Central memory CD8-positive, alpha-beta T cell (primary cell): ENCODE results near the gene MAP3K4.

Experiments
- ATAC-seq: fragments of 150-1000 bp; cut with Tn5 transposase; replicated peaks from 2 replicates; pipeline ENCODE4 v1.10.0; 2022; ENCODE audit warnings: mild to moderate bottlenecking, moderate FRiP score, moderate number of reproducible peaks; ENCODE audit not compliant: poor library complexity, severe bottlenecking; ENCODE audit errors: extremely low read depth
- DNase-seq, 2 donors: peaks; one replicate each; pipeline ENCODE4 v3.0.0; 2021; ENCODE audit warnings: low spot score in 2 of 2
- H3K27ac Mint-ChIP-seq: one replicate; pipeline ENCODE4 v1.8.0; 2022; ENCODE audit warnings: low read depth, mild to moderate bottlenecking, moderate library complexity, mixed read lengths
- H3K27me3 Mint-ChIP-seq: one replicate; pipeline ENCODE4 v1.8.0; 2022; ENCODE audit warnings: mixed read lengths
- H3K36me3 Mint-ChIP-seq: one replicate; pipeline ENCODE4 v1.8.0; 2022; ENCODE audit warnings: mild to moderate bottlenecking, moderate library complexity, mixed read lengths; ENCODE audit not compliant: insufficient read depth
- H3K4me1 Mint-ChIP-seq: one replicate; pipeline ENCODE4 v1.8.0; 2022; ENCODE audit warnings: mixed read lengths
- H3K4me3 Mint-ChIP-seq: one replicate; pipeline ENCODE4 v1.8.0; 2022; ENCODE audit warnings: mild to moderate bottlenecking, moderate library complexity, mixed read lengths
- H3K9me3 Mint-ChIP-seq: one replicate; pipeline ENCODE4 v1.8.0; 2022; ENCODE audit warnings: mixed read lengths

MAP3K4 gene

GRCh38 chr6:161161121-161161520 lies 169.6 kb downstream of the MAP3K4 start:
- H3K27me3 Mint-ChIP-seq: no peaks in the 10 kb centered on the region
- peaks cover 6% of the 10 kb centered on the region for H3K36me3 Mint-ChIP-seq
- H3K4me1 Mint-ChIP-seq: peaks cover 4% of the 10 kb centered on the region
- no peak overlapping the region for H3K27ac Mint-ChIP-seq
- H3K9me3 Mint-ChIP-seq: peaks cover 7% of the 10 kb centered on the region
- DNase-seq: no peak
- H3K4me3 Mint-ChIP-seq: no peak overlapping the region
- no peak for ATAC-seq

GRCh38 chr6:161161889-161162624 lies 170.5 kb downstream of the MAP3K4 start:
- H3K9me3 Mint-ChIP-seq: peaks cover 7% of the 10 kb centered on the region
- no peak overlapping the region for H3K4me3 Mint-ChIP-seq
- no peaks in the 10 kb centered on the region for H3K27me3 Mint-ChIP-seq
- no peak for ATAC-seq
- peaks cover 6% of the 10 kb centered on the region for H3K36me3 Mint-ChIP-seq
- H3K4me1 Mint-ChIP-seq: peaks cover 4% of the 10 kb centered on the region
- DNase-seq: no peak
- no peak overlapping the region for H3K27ac Mint-ChIP-seq

GRCh38 chr6:161162722-161163121 lies 171.2 kb downstream of the MAP3K4 start:
- peaks cover 6% of the 10 kb centered on the region for H3K36me3 Mint-ChIP-seq
- peaks cover 7% of the 10 kb centered on the region for H3K9me3 Mint-ChIP-seq

GRCh38 chr6:161163466-161164181 lies 172.1 kb downstream of the MAP3K4 start:
- DNase-seq (no peak), ATAC-seq (no peak)
- no peak overlapping the region for H3K4me3 Mint-ChIP-seq
- H3K27ac Mint-ChIP-seq: no peak overlapping the region
- H3K9me3 Mint-ChIP-seq: no peaks in the 10 kb centered on the region
- H3K36me3 Mint-ChIP-seq: peaks cover 6% of the 10 kb centered on the region
- no peaks in the 10 kb centered on the region for H3K27me3 Mint-ChIP-seq
- H3K4me1 Mint-ChIP-seq: peaks cover 4% of the 10 kb centered on the region

More at GRCh38 chr6:161162722-161163121, 171.2 kb downstream of the MAP3K4 start:
- H3K27ac Mint-ChIP-seq: no peak overlapping the region
- H3K4me1 Mint-ChIP-seq: peaks cover 4% of the 10 kb centered on the region
- DNase-seq (no peak), ATAC-seq (no peak)
- H3K27me3 Mint-ChIP-seq: no peaks in the 10 kb centered on the region
- no peak overlapping the region for H3K4me3 Mint-ChIP-seq

- Mint-ChIP-seq H3K36me3 (peaks cover 6% of the 10 kb centered on the region), H3K4me3 (no peak overlapping the region), H3K27me3 (no peaks in the 10 kb centered on the region), H3K27ac (no peak overlapping the region), H3K4me1 (peaks cover 9% of the 10 kb centered on the region), H3K9me3 (no peaks in the 10 kb centered on the region)
- no peak for DNase-seq
- ATAC-seq: no peak
These were observed 172.6 kb downstream of the MAP3K4 start for GRCh38 chr6:161164182-161164625.

- no peak for ATAC-seq
- peaks cover 3% of the 10 kb centered on the region for H3K36me3 Mint-ChIP-seq
- peaks cover 21% of the 10 kb centered on the region for H3K4me1 Mint-ChIP-seq
- no peak for DNase-seq
- H3K9me3 Mint-ChIP-seq: no peaks in the 10 kb centered on the region
- H3K27ac Mint-ChIP-seq: peak overlapping the region; percentile 53
- no peaks in the 10 kb centered on the region for H3K27me3 Mint-ChIP-seq
- H3K4me3 Mint-ChIP-seq: no peak overlapping the region
These were observed 174.6 kb downstream of the MAP3K4 start for GRCh38 chr6:161166176-161166575.

- H3K36me3 Mint-ChIP-seq: peaks cover 3% of the 10 kb centered on the region
- no peak for ATAC-seq
- H3K4me1 Mint-ChIP-seq: peaks cover 22% of the 10 kb centered on the region
- no peak overlapping the region for H3K4me3 Mint-ChIP-seq
- H3K27ac Mint-ChIP-seq: peak overlapping the region; percentile 53
- H3K9me3 Mint-ChIP-seq: no peaks in the 10 kb centered on the region
- no peak for DNase-seq
- no peaks in the 10 kb centered on the region for H3K27me3 Mint-ChIP-seq
These were observed 175.1 kb downstream of the MAP3K4 start for GRCh38 chr6:161166677-161167076.
